ENCODE data around the gene SMC5.
"Not testable (repeated sequence)": the region's sequence is repeated elsewhere in the genome, so short reads cannot be mapped to it uniquely, and the experiment has no call there.

The SMC5 gene

DNA sequence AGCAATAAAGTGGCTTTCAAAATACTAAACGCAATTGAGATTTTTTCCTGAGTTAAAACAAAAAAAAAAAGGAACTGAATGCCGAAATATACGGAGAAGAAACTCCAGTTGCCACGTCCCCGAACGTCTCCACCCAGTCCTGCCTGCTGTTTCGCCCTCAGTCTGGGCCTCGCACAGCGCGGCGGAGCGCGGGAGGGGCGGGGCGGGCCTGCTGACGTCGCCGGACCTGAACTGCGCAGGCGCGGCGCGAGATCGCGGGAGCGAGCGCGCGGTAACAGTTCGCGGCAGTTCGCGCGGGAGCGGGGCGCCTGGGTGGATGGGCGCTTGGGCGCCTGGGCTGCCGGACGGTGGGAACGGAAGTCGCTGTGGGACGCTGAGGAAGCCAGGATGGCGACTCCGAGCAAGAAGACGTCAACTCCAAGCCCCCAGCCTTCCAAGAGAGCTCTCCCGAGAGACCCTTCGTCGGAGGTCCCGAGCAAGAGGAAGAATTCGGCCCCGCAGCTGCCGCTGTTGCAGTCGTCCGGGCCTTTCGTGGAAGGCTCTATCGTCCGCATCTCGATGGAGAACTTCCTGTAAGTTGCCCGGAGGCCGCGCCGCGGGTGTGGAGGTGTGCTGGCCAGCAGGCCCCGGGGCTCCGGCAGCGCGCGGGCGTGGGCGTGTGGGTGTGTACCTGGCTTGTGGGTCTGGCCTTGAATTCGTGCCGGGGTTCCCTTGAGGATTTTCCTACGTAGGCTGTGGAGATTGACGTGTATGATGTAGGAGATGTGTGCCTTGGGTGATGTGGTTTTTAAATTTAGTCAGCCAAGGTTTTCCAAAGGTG lies at the start of gene SMC5:
Gene SMC5 (plus strand): TSS at position 287 of the 820 bp plus-strand sequence. CDS start 101 bp downstream, at position 388.
- DNase-seq = peak; percentile 93

DNA sequence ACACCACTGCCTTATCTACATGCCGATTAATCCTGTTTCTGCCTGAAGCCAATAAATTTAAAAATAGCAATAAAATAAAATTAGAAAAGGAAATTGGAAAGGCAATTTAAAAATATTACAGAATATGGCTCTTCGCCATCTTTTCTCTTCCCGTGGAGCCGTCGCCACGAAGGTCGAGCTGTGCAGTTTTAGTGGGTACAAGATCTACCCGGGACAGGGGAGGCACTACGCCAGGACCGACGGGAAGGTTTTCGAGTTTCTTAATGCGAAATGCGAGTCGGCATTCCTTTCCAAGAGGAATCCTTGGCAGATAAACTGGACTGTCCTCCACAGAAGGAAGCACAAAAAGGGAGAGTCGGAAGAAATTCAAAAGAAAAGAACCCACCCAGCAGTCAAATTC lies 41.7 kb upstream of the SMC5 start:
- no peak for DNase-seq

DNA sequence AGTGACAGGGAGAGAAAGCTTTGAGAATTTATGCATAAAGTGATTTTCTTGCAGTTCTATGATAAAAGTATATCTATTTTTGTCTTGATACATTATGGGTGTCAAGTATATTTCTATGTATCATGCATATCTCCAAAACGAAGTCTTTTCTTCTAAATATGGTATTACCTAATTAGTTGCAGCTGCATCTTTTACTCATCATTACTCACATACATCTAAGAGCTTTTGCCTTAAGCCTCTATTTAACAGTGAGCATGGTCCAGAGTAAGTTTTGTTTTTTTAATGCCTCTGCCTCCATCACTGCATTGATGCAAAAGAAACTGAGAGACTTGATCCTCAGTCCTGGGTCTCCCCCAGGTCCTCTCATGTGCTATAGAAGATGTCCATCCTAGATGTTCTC lies 40.0 kb upstream of the SMC5 start:
- no peak for DNase-seq

DNA sequence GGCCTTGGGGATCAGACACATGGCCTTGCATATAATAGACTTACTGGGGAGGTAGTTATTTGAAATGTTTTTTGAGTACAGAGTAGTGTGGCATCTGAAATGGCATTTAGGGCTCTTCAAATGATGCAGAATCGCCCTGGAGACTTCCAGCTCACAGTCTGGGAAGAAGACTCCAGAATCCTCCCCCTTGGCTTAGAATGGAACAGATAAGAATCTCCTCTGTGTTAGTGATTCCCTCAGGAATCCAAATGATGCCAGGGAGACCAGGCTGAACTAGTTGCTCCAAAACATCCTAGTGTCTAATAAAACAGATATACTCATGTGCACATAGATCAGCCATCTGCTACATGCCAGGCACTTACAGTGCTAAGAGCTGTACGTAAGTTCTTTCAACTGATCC lies 38.6 kb upstream of the SMC5 start:
- DNase-seq = no peak

DNA sequence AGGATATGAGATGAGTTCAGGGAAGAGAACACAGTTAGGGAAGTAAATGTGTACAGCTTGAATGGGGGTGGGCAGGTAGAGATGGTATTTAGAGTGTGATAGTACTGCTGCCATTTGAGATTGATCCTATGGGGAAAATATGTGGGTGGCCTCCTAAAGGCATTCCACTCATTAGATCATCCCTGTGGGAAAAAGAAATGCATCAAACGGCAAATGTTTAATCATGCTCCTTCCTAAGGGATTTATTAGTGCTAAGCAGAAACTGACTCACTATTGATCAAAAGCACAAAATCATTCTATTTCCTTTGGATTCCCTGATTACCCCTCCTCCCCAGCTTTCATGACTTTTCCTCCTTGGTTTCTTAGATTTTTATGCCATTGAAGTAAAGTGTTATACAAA lies 36.4 kb upstream of the SMC5 start:
- DNase-seq = no peak

DNA sequence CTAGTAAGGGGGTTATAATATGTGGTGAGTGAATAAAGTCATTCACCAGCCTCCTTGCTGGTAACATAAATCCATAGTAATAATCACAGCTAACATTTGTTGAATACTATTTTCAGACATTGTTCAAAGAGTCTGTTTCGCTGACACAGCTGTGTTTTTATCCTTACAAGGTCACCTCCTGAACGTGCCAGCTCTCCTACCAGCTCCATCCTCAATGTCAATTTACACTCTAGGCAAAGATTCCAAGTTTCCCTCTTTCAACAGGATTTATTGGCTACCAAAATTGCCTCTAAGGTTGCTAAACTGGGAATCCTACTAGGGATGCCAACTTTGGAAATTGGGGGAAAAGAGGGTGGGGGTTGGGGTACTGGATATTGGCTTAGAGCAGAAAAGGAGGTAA lies 30.7 kb upstream of the SMC5 start:
- DNase-seq = no peak

DNA sequence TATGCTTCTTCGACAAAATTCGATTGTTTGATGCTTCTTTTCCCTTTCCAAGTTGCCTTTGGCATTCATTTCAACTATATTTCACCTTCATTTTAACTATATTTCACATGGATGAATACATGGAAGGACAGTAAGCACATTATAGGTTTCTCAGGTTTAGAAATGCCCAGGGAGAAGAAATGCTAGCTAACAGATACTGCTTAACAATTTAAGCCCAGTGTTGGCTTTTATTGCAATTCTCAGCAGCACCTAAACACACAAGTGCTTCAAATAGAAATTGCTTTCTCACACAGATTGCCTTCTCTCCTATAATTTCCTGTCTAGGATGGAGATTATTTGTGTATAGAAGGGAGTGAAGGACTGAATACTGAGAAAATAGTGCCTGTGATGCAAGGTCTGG lies 30.2 kb upstream of the SMC5 start:
- DNase-seq = no peak

DNA sequence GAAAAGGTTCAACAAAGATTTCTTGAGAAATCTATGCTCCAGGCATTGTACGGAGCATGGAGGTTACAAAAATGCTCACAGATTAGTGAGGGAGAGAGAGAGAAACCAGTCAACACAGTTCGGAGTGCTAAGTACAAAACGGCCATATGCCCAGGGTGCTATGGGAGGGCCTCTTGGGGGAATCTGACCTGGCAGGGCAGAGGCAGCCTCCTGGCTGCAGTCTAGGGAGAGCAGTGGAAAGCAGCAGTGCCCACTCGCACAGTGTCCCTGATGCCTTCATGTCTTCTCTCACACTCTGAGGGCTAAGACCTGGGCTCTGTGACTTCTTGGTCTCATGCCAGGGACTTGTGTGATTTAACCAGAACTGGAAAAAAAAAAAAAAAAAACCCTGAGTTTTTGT lies 29.8 kb upstream of the SMC5 start:
- DNase-seq = no peak

DNA sequence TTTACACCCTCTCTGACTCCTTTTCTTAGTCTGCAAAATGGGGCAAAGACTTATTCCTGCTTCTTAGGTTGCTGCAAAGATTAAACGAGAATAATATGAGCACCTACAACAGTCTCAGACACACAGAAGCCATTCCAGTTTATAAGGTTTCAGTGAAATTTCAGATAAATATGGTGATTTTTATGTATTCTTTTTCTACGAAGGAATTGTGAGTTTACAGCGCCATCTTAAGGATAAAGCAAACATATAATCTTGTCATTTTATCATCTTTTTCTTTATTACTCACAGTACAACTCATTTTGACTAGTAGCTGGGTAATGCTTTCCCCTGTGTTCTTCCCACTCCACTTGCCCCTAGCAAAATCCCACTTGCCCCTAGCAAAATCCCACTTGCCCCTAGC lies 29.2 kb upstream of the SMC5 start:
- DNase-seq = no peak

DNA sequence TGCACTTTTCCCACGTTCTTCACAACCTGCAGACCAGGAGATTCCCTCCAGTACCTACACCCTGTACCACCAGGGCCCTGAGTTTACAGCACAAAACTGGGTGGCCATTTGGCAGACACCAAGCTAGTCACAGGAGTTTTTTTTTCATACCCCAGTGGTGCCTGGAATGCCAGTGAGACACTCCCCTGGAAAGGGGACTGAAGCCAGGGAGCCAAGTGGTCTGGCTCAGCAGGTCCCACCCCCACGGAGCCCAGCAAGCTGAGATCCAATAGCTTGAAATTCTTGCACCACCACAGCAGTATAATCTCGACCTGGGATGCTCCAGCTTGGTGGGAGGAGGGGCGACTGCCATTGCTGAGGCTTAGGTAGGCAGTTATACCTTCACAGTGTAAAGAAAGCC lies 26.3 kb upstream of the SMC5 start:
- no peak for DNase-seq

DNA sequence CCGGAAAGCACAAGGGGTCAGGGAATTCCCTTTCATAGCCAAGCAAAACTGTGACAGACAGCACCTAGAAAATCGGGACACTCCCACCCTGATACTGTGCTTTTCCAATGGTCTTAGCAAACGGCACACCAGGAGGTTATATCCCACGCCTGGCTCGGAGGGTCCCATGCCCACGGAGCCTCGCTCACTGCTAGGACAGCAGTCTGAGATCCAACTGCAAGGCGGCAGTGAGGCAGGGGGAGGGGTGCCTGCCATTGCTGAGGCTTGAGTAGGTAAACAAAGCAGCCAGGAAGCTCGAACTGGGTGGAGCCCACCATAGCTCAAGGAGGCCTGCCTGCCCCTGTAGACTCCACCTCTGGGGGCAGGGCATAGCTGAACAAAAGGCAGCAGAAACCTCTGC lies 24.6 kb upstream of the SMC5 start:
- not testable (repeated sequence) for DNase-seq

DNA sequence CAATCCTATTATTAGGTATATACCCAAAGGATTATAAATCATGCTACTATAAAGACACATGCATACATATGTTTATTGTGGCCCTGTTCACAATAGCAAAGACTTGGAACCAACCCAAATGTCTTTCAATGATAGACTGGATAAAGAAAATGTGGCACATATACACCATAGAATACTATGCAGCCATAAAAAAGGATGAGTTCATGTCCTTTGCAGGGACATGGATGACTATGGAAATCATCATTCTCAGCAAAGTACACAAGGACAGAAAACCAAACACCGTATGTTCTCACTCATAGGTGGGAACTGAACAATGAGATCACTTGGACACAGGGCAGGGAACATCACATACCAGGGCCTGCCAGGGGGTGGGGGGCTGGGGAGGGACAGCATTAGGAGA lies 12.8 kb upstream of the SMC5 start:
- DNase-seq = not testable (repeated sequence)

DNA sequence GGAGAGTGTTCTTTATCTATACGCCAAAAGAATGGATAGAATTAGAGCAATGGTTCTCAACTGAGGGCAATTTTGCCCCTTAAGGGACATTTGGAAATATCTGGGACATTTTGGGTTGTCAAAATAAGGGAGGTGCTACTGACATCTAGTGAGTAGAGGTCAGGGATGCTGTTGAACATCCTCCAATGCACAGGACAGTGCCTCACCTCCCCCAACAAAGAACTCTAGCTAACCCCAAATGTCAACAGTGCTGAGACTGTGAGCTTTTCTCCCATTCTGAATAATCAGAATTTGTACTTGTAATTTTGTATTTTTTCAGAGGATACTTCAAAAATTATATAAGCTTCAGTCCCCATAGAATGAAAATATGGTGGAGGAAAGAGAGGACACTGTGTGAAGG lies 8.6 kb upstream of the SMC5 start:
- DNase-seq = no peak

DNA sequence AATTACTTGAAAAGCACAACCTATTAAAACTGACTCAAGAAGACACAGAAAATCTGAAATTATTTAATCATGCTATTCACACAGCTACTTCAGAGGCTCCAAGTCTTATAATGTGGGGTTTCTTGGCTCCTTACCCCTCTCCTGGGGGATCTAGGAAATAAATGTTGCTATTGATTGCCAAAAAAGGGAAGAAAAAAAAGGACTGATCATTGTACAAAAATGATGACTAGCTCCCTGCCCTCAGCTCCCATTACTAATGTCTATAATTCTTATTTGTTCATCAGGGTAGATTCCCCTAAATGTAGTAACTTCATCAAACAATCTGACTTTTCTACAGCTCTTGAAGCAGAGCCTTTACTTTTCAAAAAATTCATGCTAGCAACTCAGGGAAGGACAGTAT lies 3.3 kb upstream of the SMC5 start:
- DNase-seq = no peak

DNA sequence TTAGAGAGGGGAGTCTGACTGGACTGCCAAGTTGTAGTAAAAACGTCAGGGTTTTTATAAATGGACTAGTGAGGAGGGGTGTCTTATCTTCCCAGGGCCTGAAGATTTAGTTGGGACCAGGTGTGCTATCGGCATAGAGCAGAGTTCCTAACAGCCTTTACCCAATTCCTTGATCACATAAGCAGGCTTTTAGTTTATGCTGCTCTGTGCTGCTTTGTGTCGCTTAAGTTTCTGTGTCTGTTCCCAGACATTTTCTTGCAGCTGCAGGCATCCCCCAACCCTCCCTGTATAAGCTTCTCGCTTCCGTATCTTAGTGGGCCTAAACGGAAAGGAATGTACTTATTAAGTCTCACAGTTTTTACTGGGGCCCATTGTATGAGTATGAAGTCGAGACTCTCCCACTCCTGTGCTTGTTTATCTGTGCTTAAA lies 2.6 kb upstream of the SMC5 start:
- no peak for DNase-seq

DNA sequence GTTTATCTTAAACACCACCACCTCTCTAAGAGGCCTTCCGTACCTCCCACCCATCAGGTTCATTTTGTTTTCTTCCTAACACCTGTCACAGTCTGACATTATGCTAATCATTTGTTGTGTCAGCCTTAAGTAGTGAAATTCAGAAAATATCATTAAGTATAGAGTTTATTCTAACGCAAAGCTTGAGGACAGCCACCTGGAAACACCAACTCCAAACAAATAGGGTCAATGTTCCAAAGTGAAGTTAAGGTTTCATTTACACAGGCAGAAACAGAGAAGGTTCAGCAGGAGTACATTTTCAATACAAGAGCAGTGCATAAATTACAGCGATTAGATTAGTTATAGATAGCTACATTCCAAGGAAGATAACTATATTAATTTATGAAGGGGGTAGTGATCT lies 1.3 kb upstream of the SMC5 start:
- no peak for DNase-seq

DNA sequence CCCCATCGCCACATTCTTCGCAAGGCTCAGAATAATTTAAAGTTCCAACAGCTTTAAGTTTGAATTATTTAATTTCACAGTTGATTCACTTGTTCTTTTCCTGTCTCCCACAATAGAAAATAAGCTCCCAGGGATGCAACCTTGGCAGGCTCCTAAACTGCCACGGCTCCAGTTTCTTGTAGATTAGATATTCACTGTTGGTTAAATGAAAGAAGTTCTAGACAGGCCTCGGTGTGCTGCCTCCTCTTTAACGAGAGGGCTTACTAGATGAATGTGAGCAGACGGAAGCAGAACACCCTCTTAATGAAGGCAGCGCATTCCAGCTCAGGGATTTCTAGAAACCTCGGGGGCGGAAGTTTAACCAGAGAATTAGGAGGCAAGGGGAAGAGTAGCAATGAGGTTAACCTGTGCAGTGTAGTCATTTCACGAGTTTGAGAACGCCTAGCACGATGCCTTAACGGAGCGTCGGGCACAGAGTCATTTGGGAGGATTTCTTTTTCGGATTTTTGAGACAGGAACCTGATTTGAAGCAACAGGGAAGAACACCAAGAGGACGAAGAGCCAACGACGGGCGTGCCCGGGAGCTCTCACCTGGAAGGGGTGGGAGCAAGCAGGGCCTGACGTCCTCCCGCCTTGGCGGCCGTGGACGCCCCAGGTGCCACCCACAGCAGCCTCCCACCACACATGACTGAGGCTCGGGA lies 637 bp upstream of the SMC5 start:
- DNase-seq = no peak

DNA sequence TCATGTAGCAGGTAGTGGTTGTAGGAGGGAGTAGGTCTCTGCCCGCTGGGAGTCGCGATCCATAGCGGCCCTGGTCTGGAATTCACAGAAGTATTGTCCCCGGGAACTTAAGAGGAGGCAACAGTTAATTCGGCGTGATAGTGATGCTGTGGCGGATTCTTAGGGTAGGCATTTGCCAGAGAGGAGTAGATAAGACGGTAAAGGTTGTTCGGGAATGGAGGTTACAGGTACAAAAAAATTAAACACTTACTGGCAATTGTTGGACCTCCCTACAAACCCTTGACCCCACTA lies 679 bp downstream of the SMC5 start:
- DNase-seq = no peak

DNA sequence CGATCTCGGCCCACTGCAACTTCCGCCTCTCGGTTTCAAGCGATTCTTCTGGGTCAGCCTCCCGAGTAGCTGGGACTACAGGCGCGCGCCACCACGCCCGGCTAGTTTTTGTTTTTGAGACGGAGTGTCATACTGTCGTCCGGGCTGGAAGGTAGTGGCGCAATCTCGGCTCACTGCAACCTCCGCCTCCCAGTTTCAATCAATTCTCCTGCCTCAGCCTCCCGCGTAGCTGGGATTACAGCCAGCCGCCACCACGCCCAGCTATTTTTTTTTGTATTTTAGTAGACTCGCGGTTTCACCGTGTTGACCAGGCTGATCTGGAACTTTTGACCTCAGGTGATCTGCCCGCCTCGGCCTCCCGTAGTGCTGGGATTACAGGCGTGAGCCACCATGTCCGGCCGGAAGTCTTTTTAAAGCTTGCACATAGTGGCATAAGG lies 1.2 kb downstream of the SMC5 start:
- DNase-seq = no peak

DNA sequence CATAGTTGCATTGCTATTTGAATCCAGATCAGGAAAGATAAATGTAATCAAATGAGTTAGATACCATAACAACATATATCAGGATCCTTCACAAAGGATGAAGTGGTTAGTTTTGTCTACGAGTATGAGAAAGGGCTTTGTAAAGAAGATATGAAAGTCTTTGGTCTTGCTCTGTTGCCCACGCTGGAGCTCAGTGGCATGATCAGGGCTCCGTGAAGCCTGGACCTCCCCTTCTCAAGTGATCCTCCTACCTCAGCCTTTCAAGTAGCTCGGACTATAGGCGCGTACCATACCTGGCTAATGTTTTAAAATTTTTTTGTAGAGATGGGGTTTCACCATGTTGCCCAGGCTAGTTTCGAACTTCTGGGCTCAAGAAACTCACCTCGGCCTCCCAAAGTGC lies 1.8 kb downstream of the SMC5 start:
- no peak for DNase-seq

DNA sequence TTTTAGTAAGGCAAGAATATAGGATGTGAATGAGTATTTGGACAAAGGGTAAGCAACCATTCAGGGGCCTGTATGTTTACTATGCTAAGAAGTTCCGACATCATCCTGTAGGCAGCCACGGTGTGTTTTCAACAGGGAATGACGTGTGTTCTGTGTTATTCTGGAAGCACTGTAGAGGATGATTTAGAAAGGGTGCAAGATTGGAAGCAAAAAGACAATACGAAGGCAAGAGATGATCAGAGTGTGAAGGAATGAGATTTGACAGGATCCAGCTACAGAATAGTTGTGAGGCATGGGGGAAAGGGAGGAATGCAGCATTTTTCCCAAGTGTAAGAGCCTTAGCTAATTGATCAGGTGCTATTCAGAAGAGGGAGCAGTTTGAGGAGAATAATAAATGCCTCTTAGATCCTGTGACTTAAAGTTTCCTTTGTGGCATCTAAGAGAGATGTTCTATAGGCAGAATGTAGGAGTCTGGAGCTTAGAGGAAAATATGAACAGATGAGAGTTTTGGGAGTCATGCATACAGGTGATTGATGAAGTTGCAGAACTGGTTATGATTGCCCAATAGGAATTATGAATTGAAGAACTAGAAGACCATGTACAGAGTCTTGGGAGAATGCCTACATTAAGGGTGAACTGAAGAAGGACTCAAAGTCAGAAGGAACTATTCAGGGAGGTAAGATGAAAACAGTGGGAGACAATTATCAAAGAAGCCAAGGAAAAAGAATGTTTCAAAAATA lies 2.5 kb downstream of the SMC5 start:
- DNase-seq = no peak

DNA sequence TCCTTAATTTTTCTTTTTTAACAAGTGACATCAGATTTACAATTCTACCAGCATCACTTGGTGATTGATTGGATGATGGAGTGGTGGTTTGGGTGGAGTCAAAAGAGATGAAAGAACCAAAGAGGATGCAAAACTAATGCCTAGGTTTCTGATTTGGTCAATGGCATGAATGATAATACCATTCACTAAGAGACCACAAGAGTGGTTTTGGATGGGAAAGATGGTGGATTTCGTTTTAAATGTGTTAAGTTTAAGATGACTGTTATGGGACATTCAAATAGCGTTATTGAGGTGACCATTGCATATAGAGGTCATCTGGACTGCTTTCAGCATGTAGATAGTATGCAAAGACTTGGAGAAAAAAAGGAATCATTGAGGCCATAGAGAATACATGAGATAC lies 3.6 kb downstream of the SMC5 start:
- DNase-seq = no peak

DNA sequence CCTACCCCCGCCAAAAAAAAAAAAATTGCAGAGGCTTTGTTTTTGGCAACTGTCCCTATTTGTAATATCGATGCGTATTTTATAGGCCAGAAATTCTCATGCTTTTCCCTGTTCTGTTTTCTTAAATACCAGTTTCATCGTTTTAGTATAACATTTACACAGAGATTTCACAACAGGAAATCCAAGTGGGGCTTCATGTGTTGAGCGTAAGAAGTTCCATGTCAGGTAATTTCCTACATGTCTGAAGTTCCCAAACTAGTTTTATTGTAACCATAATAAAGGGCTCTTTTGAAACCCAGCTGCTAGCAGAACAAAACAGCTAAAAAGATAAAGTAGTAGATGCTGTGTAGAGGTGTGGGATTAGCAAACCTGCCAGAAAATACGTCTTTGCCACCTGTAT lies 4.2 kb downstream of the SMC5 start:
- no peak for DNase-seq

DNA sequence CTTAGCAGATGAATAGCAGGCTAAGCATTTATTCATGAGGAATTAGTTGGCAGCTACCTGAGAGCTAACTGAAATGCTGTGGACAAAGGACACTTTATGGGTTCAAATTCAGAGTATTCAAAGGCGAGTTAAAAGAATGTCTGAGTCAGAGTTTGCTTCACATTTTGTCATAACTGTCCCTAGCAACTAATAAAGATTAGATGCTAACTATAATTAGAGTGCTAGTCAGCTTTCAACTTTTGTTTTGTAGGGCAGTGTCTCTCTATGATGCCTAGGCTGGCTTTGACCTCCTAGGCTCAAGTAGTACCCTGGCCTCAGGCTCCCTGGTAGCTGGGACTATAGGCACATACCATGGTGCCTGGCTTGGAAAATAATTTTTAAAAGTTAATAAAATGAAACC lies 4.6 kb downstream of the SMC5 start:
- no peak for DNase-seq
